IPS-20b (cell line): ENCODE data around the gene ABO.
"Not testable (repeated sequence)": the region's sequence is repeated elsewhere in the genome, so short reads cannot be mapped to it uniquely, and the experiment has no call there.

Experiments used
- H3K27ac ChIP-seq: one replicate; pipeline ENCODE4 v1.5.1; 2013; ENCODE audit warnings: low read length
- H3K27me3 ChIP-seq: 2 replicates; pipeline ENCODE4 v1.6.1; 2013; ENCODE audit warnings: mild to moderate bottlenecking, low read length, inconsistent platforms; ENCODE audit not compliant: insufficient read depth
- H3K36me3 ChIP-seq: 2 replicates; pipeline ENCODE4 v1.6.1; 2013; ENCODE audit warnings: low read depth, mild to moderate bottlenecking, inconsistent platforms, low read length, moderate library complexity; ENCODE audit not compliant: insufficient read depth
- H3K4me1 ChIP-seq: 2 replicates; pipeline ENCODE4 v1.6.1; 2013; ENCODE audit warnings: mild to moderate bottlenecking, control low read depth, inconsistent platforms, low read length, moderate library complexity; ENCODE audit not compliant: insufficient read depth
- H3K4me3 ChIP-seq: 2 replicates; pipeline ENCODE4 v1.5.1; 2013; ENCODE audit warnings: mild to moderate bottlenecking, low read length, inconsistent platforms
- H3K9ac ChIP-seq: 2 replicates; pipeline ENCODE4 v1.6.1; 2013; ENCODE audit warnings: low read depth, mild to moderate bottlenecking, inconsistent platforms, low read length, moderate library complexity
- H3K9me3 ChIP-seq: 2 replicates; pipeline ENCODE4 v1.6.1; 2013; ENCODE audit warnings: mild to moderate bottlenecking, low read depth, low read length, inconsistent platforms; ENCODE audit not compliant: insufficient read depth

ABO gene

GRCh38 chr9:133209327-133210201 lies 65.4 kb downstream of the ABO start:
- not testable (repeated sequence) for H3K4me1 ChIP-seq, H3K27ac ChIP-seq, H3K9me3 ChIP-seq, H3K9ac ChIP-seq, H3K36me3 ChIP-seq, H3K4me3 ChIP-seq
- peaks cover 43% of the 10 kb centered on the region for H3K27me3 ChIP-seq

- H3K9ac ChIP-seq, H3K4me3 ChIP-seq, H3K27ac ChIP-seq, H3K4me1 ChIP-seq, H3K9me3 ChIP-seq, H3K36me3 ChIP-seq: not testable (repeated sequence)
- peaks cover 37% of the 10 kb centered on the region for H3K27me3 ChIP-seq
These were observed 66.1 kb downstream of the ABO start, which contains the start of gene OBP2B for GRCh38 chr9:133208880-133209300. Gene OBP2B (minus strand): TSS chr9:133209250. CDS start chr9:133209199, 51 bp downstream.

- not testable (repeated sequence) for H3K36me3 ChIP-seq, H3K4me1 ChIP-seq, H3K9me3 ChIP-seq, H3K9ac ChIP-seq, H3K27ac ChIP-seq, H3K4me3 ChIP-seq
- peaks cover 37% of the 10 kb centered on the region for H3K27me3 ChIP-seq
These were observed 66.7 kb downstream of the ABO start for GRCh38 chr9:133208171-133208879.

- Histone ChIP-seq H3K4me1 (no peaks in the 10 kb centered on the region), H3K9ac (no peak overlapping the region), H3K9me3 (no peaks in the 10 kb centered on the region), H3K36me3 (no peaks in the 10 kb centered on the region), H3K27me3 (peaks cover 40% of the 10 kb centered on the region), H3K4me3 (no peak overlapping the region), H3K27ac (no peak overlapping the region)
These were observed 67.3 kb downstream of the ABO start for GRCh38 chr9:133207540-133208170.

GRCh38 chr9:133207021-133207531 lies 67.9 kb downstream of the ABO start:
- Histone ChIP-seq H3K27ac (no peak overlapping the region), H3K36me3 (no peaks in the 10 kb centered on the region), H3K9ac (no peak overlapping the region), H3K4me1 (no peaks in the 10 kb centered on the region), H3K27me3 (peaks cover 44% of the 10 kb centered on the region), H3K9me3 (no peaks in the 10 kb centered on the region), H3K4me3 (no peak overlapping the region)

- Histone ChIP-seq H3K9ac (no peak overlapping the region), H3K4me1 (no peaks in the 10 kb centered on the region), H3K9me3 (no peaks in the 10 kb centered on the region), H3K27me3 (peaks cover 49% of the 10 kb centered on the region), H3K27ac (no peak overlapping the region), H3K4me3 (no peak overlapping the region), H3K36me3 (no peaks in the 10 kb centered on the region)
These were observed 68.7 kb downstream of the ABO start for GRCh38 chr9:133205996-133206931.

GRCh38 chr9:133205481-133205887 lies 69.5 kb downstream of the ABO start:
- H3K9me3 ChIP-seq, H3K4me3 ChIP-seq, H3K36me3 ChIP-seq, H3K9ac ChIP-seq, H3K4me1 ChIP-seq, H3K27ac ChIP-seq: not testable (repeated sequence)
- peaks cover 49% of the 10 kb centered on the region for H3K27me3 ChIP-seq
